ENCODE data around the gene EIF4G2. TPM values are rescaled to one million over a fixed set of nuclear protein-coding genes. Genes with fewer than 3 reads are reported as not detected.
A peak's percentile ranks its signal among the peaks of the same experiment; 100 is the strongest.

EIF4G2 gene
- total RNA-seq, 1 experiment from 2014 or later = 2,422 TPM

GRCh38 chr11:10793470-10794255, 15.1 kb downstream of the EIF4G2 start:
- peaks cover 24% of the 10 kb centered on the region for H3K36me3 ChIP-seq (ENCODE audit: control insufficient read depth, insufficient read depth, low read length)
- no peak for DNase-seq (ENCODE audit: low read depth, low spot score)
- no TSS peak for BruUV-seq (replicated peaks)
- H3K9me3 ChIP-seq (ENCODE audit: control insufficient read depth, insufficient read depth, low read depth, low read length) = no peaks in the 10 kb centered on the region
- no peak overlapping the region for H3K4me3 ChIP-seq (ENCODE audit: low read depth in 2 of 2, low read length in 2 of 2)
- ChIA-PET CTCF (interaction anchor here (0.6 to 2.5 kb wide), 12 partner anchors 13 to 299 kb away, joined by 3 to 17 read pairs (median 6); partner anchors contain the start of gene EIF4G2), POLR2A (interaction anchor here (0.6 to 0.7 kb wide), 2 partner anchors 13 to 321 kb away, joined by 3 to 10 read pairs; no protein-coding TSS in a partner anchor)
- intact Hi-C loops (cut with micrococcal nuclease; ENCODE audit: unreplicated experiment) (loop anchor here (2.0 kb wide), 1 partner anchor 139 kb away; no protein-coding TSS in a partner anchor), in situ Hi-C loops (cut with HindIII; ENCODE audit: low pct_unique_long_range_greater_than_20kb, low sequenced_read_pairs) (no loop called here)
- peaks cover 22% of the 10 kb centered on the region for H3K4me1 ChIP-seq (ENCODE audit: control insufficient read depth, insufficient read depth, low read length)
- TF ChIP-seq SIN3A (IDR thresholded peaks at IDR 0.05; ENCODE audit: borderline replicate concordance, insufficient read depth, low read depth, low read length) (no peak), REST (IDR thresholded peaks at IDR 0.05; ENCODE audit: insufficient read depth in 1 of 2, low read depth in 2 of 2, low read length in 1 of 2) (no peak), POLR2AphosphoS5 (IDR thresholded peaks at IDR 0.05; ENCODE audit: low read depth, low read length) (no peak), TCF7L2 (IDR thresholded peaks at IDR 0.05; ENCODE audit: low read depth, low read length) (no peak), CTCF (IDR thresholded peaks at IDR 0.05) (no peak)
- no peaks in the 10 kb centered on the region for H3K27me3 ChIP-seq (ENCODE audit: control insufficient read depth, insufficient read depth, low read length)
- peak overlapping the region; percentile 12; the same call in 1 of the 2 replicates for H3K27ac ChIP-seq (ENCODE audit: low read length)
- no peak for ATAC-seq

GRCh38 chr11:10792385-10793068, 16.2 kb downstream of the EIF4G2 start:
- no TSS peak for BruUV-seq (replicated peaks)
- Histone ChIP-seq H3K4me3 (ENCODE audit: low read depth in 2 of 2, low read length in 2 of 2) (peak overlapping the region in 1 of 2 experiments; percentile 40; a peak in 2 of 4 replicates), H3K4me1 (ENCODE audit: control insufficient read depth, insufficient read depth, low read length) (peaks cover 20% of the 10 kb centered on the region), H3K27me3 (ENCODE audit: control insufficient read depth, insufficient read depth, low read length) (no peaks in the 10 kb centered on the region), H3K9me3 (ENCODE audit: control insufficient read depth, insufficient read depth, low read depth, low read length) (no peaks in the 10 kb centered on the region), H3K36me3 (ENCODE audit: control insufficient read depth, insufficient read depth, low read length) (peaks cover 13% of the 10 kb centered on the region), H3K27ac (ENCODE audit: low read length) (peak overlapping the region; percentile 46; the same call in 1 of the 2 replicates)
- ChIA-PET CTCF (interaction anchor here (0.6 to 2.5 kb wide), 12 partner anchors 12 to 300 kb away, joined by 3 to 17 read pairs (median 7); partner anchors contain the start of gene EIF4G2), POLR2A (interaction anchor here (0.6 kb wide), 1 partner anchor 14 kb away, joined by 3 read pairs; no protein-coding TSS in a partner anchor)
- TF ChIP-seq CTCF (IDR thresholded peaks at IDR 0.05) (peak; percentile 100), TCF7L2 (IDR thresholded peaks at IDR 0.05; ENCODE audit: low read depth, low read length) (no peak), REST (IDR thresholded peaks at IDR 0.05; ENCODE audit: insufficient read depth in 1 of 2, low read depth in 2 of 2, low read length in 1 of 2) (peak in 1 of 2 experiments; percentile 77; a peak in 1 of 4 replicates)
- in situ Hi-C loops (cut with HindIII; ENCODE audit: low pct_unique_long_range_greater_than_20kb, low sequenced_read_pairs) = no loop called here
- intact Hi-C loops (cut with micrococcal nuclease; ENCODE audit: unreplicated experiment) = loop anchor here (1.0 kb wide), 1 partner anchor 230 kb away; no protein-coding TSS in a partner anchor
- DNase-seq (ENCODE audit: low read depth, low spot score) (no peak), ATAC-seq (peak; percentile 95)

Measured in Panc1 (cell line).